HG03159 (cell line): ENCODE measurements around the gene PPP2R2B.
A peak's percentile ranks its signal among the peaks of the same experiment; 100 is the strongest.
"Not testable (repeated sequence)": the region's sequence is repeated elsewhere in the genome, so short reads cannot be mapped to it uniquely, and the experiment has no call there.

ENCODE experiments used
- ATAC-seq: cut with Tn5 transposase; IDR thresholded peaks from one replicate; pipeline ENCODE4 v1.9.1; 2021; ENCODE audit warnings: mild to moderate bottlenecking, moderate library complexity; ENCODE audit not compliant: unreplicated experiment

The PPP2R2B gene

DNA sequence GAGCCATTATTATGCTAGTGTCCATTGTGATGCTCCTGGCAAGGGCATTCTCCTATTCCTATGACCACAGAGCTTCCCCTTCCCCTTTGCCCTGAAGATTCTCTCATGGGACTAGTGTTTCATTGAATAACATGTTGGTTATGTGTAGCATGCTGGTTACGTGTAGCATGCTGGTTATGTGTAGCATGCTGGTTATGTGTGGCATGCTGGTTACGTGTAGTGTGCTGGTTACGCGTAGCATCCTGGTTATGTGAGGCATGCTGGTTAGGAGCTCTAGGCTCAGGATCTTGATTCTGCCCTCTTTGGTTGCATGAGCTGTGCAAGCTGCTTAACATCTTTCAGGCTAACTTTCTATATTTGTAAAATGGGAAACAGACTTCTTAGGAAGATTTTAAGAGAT is 316.1 kb downstream of the PPP2R2B start:
- ATAC-seq: no peak

DNA sequence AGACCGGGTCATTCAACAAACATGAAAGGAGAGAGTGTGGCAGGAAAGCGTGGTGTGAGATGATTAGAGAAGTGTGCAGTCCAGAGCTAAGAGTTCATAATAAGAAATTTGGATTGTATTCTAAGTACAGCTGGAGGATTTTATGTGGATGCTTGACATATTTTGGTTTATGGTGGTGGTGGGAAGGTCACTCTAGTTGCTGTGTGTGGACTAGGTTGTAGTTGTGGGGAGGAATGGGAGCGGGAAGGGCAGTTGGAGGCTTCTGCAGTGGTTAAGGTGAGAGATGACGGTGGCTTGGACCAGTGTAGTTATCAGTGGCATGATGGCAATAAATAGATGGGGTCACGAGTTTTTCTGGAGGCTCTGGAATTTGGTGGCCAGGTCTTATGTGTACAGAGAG is 316.8 kb downstream of the PPP2R2B start:
- ATAC-seq: no peak

DNA sequence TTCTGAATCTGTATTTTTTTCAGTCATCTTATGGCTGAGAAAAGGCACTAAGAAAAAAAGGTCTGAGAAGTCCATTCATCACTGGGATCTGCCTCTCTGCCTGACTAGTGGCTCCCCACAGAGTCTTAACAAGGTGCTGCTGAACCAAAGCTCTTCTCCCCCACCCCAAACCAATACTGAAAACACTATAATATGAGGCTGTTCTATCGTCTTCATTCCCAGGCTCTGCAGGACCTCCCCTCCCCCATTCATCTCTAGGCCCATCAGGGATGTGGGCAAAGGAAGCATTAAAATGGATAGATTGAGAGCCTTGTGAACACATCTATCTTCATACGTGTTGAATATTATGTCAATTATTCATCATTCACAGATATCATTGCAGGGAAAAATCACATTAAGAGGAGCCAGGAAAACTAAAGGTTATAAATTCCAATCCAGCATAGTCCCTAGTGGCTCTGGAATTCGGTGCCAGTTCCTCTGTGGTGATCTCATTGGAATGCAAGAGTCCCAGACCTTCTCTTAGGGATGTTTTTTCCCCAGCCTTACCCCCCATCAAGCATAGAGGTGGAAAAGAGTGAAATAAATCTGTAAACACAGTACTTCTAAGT is 318.2 kb downstream of the PPP2R2B start:
- no peak for ATAC-seq

- ATAC-seq: not testable (repeated sequence)
Observed at GRCh38 chr5:146556884-146557283, 321.7 kb downstream of the PPP2R2B start.

- ATAC-seq: no peak
Observed at GRCh38 chr5:146553446-146553845, 325.1 kb downstream of the PPP2R2B start.

GRCh38 chr5:146549615-146550014 is 328.9 kb downstream of the PPP2R2B start:
- ATAC-seq: no peak

GRCh38 chr5:146548781-146549449 is 329.6 kb downstream of the PPP2R2B start:
- peak; percentile 63 for ATAC-seq

GRCh38 chr5:146544232-146544631 is 334.3 kb downstream of the PPP2R2B start:
- no peak for ATAC-seq

GRCh38 chr5:146541958-146542849 is 336.4 kb downstream of the PPP2R2B start:
- peak; percentile 99 for ATAC-seq

DNA sequence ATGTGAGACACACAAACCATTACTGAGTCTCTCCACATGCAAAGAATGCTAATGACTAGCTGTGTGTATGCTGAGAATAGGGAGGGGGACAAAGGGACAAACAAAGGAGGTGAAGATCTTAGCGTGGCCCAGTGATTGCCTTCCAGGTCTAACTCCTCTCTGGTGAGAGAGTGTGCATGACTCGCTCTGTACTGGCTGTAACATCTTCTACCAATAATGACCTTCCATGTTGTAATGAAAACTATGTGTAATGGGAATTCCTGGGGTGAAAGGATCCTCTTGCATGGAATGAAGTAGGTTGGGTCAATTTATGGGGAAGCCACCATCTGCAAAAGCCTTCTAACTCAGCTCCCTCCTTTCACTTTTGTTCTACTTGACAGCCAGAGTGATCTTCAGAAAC is 338.1 kb downstream of the PPP2R2B start:
- no peak for ATAC-seq

- ATAC-seq: no peak
Observed at GRCh38 chr5:146539973-146540372, 338.6 kb downstream of the PPP2R2B start.

- ATAC-seq: no peak
Observed at GRCh38 chr5:146538432-146538831, 340.1 kb downstream of the PPP2R2B start.

DNA sequence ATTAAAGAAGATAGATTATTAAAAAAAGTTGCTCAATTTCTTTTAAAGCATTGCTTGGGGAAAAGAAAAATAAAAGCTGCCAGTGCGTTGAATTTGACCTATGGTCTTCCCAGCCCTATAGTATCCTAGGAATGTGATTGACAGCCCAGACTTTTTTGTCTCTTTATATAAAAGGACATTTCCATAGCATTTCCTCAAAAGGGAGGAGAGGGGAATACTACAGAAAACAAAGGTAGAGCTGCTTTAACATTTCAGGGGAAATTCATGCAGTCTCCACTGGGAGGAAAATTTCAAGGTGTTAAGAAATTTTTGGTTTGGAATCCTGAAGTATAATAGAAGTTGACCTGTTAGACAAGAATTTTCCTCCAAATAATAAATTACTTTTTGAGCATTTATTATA is 344.7 kb downstream of the PPP2R2B start:
- ATAC-seq: no peak

DNA sequence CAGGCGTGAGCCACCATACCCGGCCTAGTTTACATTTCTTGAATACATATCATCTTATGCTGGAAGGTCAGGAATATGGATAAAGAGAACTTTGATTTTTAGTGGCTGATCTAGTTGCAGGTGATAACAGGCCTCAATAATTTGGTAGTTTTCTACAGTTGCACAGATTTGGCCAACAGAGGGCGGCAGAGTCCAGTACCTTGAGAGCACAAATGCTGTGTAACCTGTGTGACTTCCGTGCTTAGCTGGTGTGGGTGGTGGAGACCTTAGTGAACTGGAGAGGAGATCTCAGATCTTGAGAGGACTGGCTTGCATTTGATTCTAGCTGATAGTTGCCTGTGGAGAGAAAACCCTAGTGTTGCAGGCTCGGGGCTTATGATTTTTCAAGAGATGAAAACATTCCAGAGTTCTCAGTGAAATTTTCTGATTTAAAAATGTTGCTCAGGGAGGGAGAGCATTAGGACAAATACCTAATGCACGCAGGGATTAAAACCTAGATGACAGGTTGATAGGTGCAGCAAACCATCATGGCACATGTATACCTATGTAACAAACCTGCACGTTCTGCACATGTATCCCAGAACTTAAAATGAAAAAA is 345.2 kb downstream of the PPP2R2B start:
- ATAC-seq: peak; percentile 97
